ENCODE data around the gene ZDHHC22. TPM values are rescaled to one million over a fixed set of nuclear protein-coding genes. Genes with fewer than 3 reads are reported as not detected.
A peak's percentile ranks its signal among the peaks of the same experiment; 100 is the strongest.

The ZDHHC22 gene
- total RNA-seq, 1 experiment from 2014 or later, result not detected

DNA sequence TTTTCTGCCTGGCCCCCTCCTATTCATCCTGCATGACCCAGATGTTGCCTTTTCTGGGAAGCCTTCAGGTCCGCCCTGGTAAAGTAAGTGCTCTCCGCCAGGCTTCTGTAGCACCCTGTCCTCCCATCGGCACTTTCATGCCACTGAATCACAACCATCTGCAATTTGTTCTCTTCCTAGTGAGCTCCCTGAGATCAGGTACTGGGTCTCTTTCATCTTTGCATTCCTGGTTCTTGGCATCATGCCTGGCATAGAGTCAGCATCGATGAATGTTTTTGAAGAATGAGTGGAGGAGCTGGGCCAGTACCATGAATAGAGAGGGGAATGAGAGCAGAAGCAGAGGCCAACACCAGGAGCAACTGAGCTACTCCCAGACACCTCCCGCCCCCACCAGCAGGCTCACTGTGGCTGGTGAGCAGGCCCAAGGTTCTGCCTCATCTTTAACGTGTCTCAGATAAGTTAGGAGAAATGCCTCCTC lies 13.1 kb downstream of the ZDHHC22 start:
- peak; percentile 54 for DNase-seq (ENCODE audit: low read depth)

DNA sequence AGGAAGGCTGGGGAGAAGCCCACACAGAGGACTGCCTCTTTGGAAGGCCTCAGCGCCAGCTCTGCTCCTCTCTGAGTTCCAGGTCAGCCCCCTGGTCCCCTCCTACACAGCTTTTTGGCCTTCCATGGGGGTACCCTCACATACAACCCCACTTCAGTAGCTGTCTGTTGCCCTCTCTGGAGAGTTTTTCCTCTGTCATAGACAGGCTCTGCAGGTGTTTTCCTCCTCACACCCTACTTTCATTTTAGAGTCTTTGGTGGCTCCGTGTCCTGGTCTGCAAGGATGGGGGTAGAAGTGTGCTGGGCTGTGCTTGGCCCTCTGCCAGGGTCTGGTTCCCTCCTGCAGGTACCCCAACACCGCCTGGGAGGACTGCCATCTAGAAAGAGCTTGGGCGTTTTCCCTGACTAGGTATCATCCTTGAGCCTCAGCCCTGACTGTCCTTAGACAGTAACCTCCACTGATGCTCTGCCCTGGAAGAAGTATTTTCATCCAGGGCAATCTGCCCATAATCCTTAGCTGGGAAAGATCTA lies 15.1 kb downstream of the ZDHHC22 start:
- DNase-seq (ENCODE audit: low read depth), result no peak

DNA sequence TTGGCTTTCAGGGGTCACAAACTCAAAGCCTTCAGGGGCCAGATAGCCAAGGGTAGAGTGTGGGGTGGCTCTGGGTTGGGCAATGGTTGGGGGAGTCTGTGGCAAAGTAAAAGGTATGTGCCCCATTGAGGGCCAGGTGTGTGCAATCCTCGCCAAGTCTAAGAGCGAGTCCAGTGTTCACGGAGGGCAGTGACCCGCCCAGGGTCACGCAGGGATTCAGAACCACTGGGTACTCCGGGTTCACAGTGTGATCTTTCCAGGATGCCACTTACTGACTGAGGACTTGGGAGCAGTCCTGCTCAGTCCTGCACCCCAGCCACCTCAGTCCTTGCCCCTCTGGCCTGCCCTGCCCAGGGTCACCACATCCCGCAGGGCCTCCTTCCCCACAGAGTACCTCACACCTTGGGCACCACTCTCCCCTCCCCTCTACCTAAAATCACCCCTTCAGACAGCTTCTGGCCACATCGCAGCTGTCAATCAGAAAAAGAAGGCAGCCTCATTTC lies 15.7 kb downstream of the ZDHHC22 start:
- DNase-seq (ENCODE audit: low read depth), result no peak

DNA sequence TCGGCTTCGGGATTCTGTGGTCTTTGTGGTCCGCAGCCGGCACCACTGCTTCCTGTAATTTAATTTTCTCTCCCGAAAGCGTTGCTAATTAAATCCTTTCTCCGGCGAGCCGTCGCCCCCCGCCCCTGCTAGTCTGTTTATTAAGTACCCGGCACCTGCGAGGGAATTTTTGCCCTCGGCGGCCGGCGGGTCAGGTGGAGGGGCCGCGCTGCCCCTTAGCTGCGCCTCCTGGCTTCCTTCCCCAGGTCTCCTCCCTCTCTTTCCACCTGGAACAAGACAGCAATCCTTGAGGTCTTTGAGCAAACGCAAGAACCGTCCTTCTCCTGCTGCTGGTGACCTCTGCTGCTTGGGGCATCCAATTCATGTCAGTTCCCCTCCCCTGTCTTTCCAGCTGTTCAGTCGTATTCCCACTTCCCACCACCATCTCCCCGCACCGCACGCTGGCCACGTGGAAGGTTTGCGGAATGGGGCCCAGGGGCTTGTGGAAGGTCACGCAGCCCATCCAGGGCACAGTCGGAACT lies 16.2 kb downstream of the ZDHHC22 start:
- DNase-seq (ENCODE audit: low read depth), result no peak

DNA sequence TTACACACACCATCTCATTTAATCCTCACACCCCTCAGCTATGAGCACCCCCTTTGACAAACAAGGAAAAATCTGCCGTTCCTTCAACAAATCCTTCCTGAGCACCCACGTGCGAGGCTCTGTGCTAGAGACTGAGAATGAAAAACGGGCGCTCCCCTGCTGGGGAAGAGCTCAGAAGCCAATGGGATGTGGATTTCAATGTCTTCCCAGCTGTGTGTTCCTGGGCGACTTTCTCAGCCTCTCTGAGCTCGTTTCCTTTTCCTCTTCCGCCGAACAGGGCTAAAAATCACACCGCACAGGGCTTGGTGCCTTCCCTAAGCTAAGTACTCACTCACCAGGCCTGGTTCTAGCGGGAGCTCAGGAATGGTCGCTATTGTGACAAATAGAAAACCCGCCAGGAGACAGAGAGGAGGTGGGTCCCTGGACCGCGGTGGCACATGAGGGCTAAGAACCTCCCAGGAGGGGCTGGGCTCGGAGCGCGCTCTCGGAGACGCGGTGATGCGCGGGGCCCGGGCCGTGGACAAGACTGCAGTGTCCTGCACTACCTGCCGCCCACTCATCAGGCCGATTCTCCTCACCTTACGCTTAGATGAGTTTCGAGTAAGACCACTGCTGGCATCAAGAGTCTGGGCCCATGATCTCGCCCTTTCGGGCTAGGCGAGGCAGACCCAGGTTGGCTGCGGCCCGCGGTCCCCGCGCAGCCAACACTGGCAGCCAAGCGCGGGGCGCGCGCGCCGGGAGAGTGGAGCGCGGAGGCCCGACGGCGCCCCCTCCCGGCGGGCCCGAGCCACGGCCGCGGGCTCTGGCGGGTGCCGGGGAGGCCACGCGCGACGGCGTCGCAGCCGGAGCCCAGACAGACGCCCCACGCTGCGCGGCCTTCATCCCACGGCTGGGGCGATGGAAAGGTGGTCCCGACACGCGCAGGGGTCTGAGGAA lies 17.0 kb downstream of the ZDHHC22 start:
- peak; percentile 71 for DNase-seq (ENCODE audit: low read depth)

DNA sequence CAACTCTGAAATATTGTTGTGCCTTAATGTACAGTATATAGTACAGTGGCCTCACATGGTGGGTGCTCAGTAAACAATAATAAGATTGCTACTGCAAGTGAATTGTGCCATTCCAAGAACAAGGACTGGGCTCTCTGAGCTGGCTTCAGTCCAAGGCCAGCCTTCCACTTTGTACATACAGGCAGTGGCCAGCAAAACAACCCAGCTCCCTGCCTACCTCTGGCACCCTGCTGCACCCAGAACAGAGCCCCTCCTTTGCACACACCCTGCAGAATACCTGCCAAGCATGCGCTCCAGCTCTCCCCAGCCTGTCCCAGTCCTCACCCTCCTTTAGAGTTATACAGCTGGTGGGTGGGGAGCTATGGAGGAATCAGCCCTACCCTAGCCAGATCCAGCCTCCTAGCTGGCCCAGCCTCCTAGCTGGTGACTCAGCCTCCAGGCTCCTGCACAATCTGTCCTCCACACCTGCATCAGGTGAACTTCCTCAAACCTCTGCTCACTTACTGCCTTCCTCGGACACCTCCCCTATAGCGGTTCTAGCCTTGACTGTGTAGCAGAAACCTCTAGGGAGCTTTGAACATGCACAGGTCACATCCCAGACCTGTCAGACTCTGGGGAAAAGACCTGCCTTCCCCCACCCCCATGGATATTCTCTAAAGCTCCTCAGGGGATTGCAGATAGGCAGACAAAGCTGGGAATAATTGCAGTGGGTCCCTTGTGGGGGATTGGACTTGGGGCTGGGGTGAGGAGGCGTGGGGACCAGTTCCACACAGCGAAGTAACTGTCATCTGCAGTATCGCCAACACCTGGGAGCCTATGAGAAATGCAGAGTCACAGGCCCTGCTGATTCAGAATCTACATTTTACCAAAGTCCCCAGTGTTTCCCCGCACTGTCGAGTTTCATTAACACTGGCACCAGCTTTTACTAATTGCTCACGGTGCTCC lies 17.9 kb downstream of the ZDHHC22 start:
- peak; percentile 19 for DNase-seq (ENCODE audit: low read depth)

DNA sequence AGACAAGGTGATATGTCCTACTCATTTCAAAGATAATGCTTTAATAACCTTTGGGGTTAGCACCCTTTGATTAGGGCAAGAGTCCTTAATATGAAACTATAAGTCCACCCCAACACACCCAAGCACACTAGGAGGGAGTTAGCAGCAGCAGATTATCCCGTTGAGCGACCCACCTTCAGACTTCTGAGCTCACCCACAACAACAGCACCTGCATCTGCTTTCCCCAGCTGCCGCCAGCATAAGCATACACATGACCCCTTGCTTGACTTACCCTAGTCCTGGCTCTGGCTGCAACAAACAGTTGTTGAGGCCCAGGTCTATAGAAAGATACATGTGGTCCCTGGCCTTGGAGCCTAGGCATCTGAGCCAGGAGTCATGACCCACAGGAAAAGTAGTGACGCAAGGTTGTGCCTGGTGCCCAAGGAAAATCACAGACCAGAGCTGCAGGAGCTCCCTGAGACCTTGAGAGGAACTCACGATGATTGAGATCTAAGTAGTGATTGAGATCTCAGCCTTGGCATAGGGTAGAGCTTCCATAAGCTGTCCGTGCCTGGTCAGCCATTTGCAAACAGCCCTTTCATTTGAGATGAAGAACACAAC lies 19.0 kb downstream of the ZDHHC22 start:
- no peak for DNase-seq (ENCODE audit: low read depth)

DNA sequence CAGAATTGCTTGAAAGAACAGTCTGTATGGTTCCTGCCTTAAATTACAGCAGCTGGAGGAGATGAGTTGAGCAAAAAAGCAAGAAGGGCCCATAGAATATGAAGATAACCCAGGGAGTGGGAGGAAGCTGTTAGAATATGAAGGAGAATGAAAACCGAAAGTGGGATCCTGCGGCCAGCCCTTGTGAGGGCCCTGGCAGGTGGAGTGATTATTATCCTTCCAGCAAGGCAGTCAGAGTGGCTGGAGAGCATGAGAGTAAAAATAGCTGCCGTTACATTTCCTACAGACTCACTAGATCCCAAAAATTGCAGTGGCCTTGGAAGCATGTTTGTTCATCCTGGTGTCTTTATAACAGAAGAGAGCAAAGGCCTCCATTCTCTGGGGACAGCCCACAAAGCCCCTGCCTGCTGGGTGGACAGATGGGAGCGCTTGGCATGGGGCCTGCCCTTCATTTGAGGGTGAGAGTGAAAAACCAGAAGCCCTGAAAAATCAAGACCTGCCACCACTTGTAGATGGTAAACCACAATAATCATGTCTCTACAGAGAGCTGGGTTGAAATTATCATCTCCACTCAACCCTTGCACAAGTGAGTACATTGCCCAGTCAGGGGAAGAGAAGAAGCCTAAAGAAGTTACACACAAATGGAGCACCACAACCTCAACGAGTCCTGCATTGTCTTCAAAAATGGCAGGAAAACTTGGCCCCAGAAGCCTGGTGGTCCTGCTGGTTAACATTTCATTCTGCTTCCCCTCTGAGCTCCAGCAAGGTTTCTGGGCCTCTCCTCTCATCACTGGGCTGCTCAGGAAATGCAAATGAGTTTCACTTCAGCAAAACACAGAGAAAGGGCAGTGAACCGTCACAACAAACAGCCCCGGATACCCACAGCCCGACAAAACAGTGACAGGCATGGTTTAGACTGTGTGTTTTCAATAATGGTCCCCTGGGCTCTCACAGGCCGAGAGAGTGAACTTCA lies 20.5 kb downstream of the ZDHHC22 start:
- no peak for DNase-seq (ENCODE audit: low read depth)

DNA sequence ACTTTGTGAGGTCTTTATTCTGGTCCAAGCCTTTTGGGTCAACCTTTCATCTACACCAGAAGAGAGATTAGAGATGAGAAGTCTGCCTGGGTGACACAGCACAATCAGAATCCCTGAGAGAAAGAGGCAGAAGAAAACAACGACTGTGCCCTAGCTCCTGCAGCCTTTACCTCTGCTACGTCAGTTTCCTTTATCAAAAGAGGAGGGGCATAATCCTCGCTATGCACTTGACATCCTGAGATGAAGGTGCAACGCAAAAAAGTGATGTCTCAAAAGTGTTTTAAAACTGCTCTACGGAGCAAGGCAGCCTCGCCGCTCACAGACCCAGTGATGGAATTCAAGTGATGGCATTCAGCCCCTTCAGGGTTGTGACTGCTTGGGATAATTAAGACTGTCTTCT lies 21.7 kb downstream of the ZDHHC22 start:
- DNase-seq (ENCODE audit: low read depth), result no peak

DNA sequence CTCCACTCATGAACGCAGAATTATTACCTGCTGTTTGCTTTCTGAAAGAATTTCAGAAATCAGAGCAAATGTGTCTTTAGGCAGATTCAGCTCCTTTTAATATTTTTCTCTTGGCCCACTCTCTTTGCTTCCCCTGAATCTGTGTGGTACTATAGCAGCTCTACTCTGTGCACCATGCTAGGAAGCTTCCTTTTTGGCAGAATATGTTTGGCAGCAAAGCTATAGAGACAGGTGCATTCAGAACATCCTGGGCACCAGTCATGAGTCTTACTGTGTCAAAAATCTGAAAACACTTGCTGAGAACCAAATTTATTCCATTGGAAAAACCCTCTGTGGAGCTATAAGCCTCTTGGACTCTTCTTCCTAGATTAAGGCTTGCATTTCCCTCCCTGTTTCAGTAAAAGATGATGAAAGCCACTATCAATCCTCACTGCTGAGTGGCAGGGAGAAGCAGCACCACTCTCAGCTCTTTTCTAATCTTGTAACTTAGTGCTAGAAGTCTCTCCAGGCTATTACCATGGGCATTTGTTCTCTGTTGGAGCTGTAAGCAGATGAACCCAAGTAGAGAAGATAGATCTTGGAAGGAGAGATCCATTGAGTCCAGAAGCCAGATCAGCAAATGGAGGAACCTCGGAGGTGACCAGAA lies 25.3 kb downstream of the ZDHHC22 start:
- DNase-seq (ENCODE audit: low read depth), result no peak

DNA sequence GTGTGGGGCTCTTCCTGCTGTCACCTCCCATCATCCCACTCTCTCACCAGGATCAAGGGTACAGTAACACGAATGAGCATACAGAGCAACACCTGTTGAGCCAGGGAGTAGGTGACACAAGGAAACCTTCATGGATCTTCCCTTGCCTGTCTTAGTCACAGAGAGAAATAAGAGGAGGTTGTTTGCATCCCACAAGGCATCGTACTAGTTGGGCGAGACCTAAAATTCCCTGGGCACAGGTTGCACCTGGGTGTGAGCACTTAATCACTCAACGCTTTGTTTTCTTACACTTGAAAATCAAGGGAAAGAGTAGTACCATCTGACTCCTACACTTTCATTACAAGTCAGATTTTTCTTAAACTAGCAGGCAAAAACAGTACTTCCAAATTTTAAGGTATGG lies 27.0 kb downstream of the ZDHHC22 start:
- DNase-seq (ENCODE audit: low read depth), result no peak

DNA sequence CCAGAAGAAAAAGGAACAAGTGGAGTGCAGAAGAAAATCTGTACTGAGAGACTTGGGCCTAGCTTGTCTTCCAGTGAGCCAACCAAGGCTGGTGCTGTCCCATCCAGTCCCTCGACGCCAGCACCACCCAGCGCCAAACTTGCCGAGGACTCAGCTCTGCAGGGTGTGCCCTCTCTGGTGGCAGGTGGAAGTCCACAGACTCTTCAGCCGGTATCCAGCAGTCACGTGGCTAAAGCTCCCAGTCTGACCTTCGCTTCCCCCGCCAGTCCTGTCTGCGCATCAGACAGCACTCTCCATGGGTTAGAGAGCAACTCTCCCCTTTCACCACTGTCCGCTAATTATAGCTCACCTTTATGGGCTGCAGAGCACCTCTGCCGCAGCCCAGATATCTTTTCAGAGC lies 27.9 kb downstream of the ZDHHC22 start:
- no peak for DNase-seq (ENCODE audit: low read depth)

DNA sequence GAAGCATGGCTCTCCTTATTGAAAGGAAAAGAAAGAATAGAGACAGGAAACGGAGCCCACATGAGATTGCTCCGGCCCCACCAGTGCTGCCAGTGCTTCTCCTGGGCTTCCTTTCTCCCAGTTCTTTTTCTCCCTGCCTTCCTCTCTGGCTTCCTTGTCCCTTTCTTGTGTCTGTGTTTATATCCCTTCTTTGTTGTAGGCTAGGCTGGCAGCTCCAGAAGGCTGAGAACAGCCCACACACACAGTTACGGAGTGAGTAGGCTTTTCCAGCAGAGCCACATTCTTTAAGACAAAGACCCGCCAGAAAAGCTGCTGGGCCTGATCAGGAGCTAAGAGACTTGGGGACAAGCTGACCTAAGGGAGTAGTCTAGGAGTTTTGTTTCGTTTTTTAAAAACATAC lies 30.6 kb downstream of the ZDHHC22 start:
- DNase-seq (ENCODE audit: low read depth), result no peak

DNA sequence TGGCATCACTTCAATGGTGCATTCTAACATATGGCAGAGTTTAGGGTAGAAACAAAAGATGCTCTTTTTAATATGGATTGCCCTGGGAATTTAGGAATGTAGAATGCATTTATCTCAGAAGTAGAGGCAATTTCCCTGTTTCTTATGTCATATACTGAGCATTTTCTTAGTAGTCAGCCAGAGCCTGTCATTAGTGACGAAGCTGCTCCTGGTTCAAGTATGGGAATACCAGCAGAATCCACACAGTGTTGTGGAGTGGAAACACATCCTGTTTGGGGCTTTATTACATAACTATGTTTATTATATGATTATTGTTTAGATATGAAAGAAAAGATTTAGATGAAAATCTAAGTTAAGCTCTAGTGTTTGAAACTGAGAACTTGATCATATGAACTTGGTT lies 31.3 kb downstream of the ZDHHC22 start:
- no peak for DNase-seq (ENCODE audit: low read depth)

DNA sequence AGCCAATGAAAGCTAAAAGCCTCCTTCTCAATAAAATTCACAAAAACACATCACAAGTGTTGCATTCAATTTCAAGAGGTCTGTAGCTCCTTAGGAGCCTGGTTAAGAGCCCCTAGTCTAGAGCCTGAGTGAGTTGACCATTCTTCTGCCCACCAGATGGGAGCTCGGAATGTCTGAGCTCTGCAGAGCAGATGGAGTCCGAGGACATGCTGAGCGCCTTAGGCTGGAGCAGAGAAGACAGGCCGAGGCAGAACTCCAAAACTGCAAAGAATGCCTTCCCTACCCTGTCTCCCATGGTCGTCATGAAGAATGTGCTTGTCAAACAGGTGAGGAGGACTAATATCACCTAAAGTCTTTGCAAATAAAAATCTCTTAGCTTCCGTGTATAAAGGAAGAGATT lies 31.9 kb downstream of the ZDHHC22 start:
- no peak for DNase-seq (ENCODE audit: low read depth)

DNA sequence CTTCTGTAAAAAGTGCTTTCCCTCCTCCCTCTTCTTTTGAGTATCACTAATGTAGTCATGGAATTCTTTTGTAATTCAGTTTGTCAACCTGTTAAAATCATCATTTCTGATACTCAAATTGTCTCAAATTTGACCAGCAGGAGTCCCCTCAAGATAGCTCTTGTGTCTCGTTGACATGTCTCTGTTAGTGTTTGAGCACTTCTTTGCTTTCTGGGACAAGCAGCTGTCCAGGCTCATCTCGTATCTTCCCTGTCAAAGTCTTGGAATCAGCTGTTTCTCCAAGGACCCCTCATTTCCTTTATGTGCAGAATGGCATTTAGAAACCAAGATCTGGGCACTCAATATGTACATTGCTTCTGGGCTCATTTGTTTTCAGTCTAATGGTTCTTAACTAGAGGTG lies 32.8 kb downstream of the ZDHHC22 start:
- DNase-seq (ENCODE audit: low read depth), result no peak

DNA sequence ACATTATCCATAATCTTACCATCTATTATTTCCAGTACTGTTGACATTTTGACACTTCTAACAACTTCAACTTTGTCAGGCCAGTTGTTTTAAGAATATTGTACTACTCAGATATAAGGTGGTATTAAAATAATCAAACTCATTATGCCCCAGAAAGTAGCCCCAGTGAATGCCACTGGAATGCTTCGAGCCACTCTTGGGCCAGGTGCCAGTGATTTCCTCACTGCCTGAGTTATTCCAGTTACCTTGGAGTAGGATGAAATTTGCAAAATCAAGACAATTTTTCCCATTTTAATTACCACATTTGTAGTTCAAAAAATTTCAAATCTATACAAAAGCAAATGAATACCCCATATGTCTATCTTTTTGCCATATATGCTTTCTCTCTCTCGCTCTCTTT lies 34.4 kb downstream of the ZDHHC22 start:
- DNase-seq (ENCODE audit: low read depth), result no peak

DNA sequence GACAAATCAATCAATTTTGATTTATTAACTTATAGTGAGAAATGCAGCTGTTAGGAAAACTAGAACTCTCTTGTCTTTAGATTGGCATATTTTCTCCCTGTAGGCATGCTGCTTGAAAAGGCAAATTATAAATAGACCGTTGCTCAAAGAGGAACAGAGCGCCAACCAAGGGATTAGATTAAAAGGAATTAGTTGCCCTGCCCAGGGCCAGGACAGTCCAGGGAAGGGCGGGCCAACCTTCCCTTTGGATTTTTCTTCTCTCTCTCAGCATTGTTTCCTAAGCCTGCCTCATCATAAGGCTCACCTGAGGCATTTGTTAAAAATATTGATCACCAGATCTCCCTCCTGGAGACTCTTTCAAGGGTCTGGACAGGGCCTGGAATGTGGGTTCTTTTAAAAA lies 34.9 kb downstream of the ZDHHC22 start:
- DNase-seq (ENCODE audit: low read depth), result no peak

DNA sequence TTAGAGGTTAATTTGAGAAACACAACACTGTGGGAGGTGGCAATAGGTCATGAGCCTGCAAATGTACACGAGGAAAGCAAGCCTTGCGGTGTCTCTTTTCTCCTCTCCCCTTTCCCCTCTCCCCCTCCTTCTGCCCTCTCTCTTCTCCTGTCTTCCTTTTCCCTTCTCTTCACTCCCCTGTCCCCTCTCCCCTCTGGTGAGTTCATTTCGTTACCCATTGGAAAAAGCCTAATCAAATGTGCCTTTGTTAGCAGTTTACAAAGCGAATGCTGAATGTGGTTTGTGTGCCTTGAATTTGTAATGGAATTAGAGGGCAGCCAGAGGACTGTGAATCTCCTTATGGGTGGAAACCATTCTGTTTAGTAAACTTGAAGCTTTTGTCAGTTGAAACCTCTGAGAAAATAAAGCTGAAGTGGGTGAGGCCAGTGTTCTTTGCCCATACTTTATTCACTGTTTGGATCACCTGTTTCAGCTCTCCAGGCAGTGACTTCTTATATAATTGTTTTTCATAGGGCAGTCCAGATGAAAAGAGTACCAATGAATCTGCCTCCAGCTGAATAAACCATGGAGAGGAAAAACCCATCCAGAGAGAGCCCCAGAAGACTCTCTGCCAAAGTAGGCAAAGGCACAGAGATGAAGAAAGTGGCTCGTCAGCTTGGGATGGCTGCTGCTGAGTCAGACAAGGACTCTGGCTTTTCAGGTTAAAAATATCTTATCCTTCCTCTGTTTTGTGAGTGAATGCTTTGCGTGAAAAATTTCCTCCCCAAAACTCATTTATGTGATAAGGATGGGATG lies 36.2 kb downstream of the ZDHHC22 start:
- no peak for DNase-seq (ENCODE audit: low read depth)
